ENCODE measurements around the gene RSRC1. TPM values are rescaled to one million over a fixed set of nuclear protein-coding genes. Genes with fewer than 3 reads are reported as not detected.
"Not testable (repeated sequence)": the region's sequence is repeated elsewhere in the genome, so short reads cannot be mapped to it uniquely, and the experiment has no call there.

The RSRC1 gene
- total RNA-seq, 4 donors from 2014 or later: 23.5 to 31.8 (median 26.6) TPM

DNA sequence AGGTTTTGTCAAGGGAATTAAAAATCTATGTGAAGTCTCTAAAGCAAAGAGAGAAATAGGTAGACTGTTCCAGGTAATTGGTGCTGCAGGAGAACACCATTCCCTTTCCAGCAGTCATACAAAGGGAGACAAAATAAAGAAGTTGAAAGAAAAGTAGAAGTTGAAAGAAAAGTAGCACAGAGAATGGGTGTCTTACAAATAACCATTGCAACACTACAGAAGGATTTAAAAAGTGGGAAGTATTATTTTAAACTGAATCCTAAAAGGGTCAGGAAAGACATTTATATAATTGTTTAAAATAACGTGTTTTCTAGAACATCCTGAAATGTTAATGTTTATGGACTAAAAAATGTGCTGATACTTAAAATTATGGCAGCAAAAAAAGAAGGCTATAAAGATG lies 223.8 kb downstream of the RSRC1 start:
- H3K4me3 ChIP-seq (ENCODE audit: low read depth, poor library complexity, severe bottlenecking): no peak overlapping the region
- no peak for TF ChIP-seq POLR2A (IDR thresholded peaks at IDR 0.05)
- no peak for TF ChIP-seq CTCF (IDR thresholded peaks at IDR 0.05)
- intact Hi-C loops (cut with DNase I; ENCODE audit: low total_unique reads): no loop called here
- no peak for DNase-seq (ENCODE audit: low spot score in 2 of 2)
- WGBS, 2 donors: 83 to 85% methylated on average over 1 of the region's 1 CpG

GRCh38 chr3:158337110-158337509 lies 227.2 kb downstream of the RSRC1 start:
- WGBS, 2 donors: 77 to 89% methylated on average over 7 of the region's 7 CpGs
- DNase-seq (ENCODE audit: low spot score in 2 of 2): peak in 1 of 2 donors; percentile 17

DNA sequence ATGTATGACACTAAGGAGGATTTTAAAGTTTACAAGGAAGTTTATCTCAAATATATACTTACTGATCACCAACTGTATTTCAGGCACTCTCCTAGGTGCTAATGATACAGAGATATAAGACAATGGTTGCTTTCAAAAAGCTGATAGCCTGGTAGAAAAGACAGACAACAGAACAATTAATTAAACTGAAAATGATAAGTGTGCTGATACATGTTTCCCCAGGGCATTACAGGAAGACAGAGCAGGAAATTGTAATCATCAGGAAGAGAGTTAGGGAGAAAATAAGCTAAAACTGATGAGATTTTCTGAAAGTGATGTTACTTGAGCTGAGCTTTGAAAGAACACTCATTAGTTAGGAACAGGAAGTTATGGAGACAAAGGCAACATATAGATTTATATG lies 229.7 kb downstream of the RSRC1 start:
- TF ChIP-seq CTCF (IDR thresholded peaks at IDR 0.05) (no peak), POLR2A (IDR thresholded peaks at IDR 0.05) (no peak)
- no peak overlapping the region for H3K4me3 ChIP-seq (ENCODE audit: low read depth, poor library complexity, severe bottlenecking)
- intact Hi-C loops (cut with DNase I; ENCODE audit: low total_unique reads): no loop called here
- no peak for DNase-seq (ENCODE audit: low spot score in 2 of 2)

More at GRCh38 chr3:158337110-158337509, 227.2 kb downstream of the RSRC1 start:
- intact Hi-C loops (cut with DNase I; ENCODE audit: low total_unique reads): no loop called here
- no peak overlapping the region for H3K4me3 ChIP-seq (ENCODE audit: low read depth, poor library complexity, severe bottlenecking)
- no peak for TF ChIP-seq CTCF (IDR thresholded peaks at IDR 0.05)

- intact Hi-C loops (cut with DNase I; ENCODE audit: low total_unique reads); DNase-seq (ENCODE audit: low spot score in 2 of 2): not testable (repeated sequence)
- WGBS, 2 donors: 96 to 100% methylated on average over 2 of the region's 2 CpGs
Measured at GRCh38 chr3:158340951-158341350, 231.1 kb downstream of the RSRC1 start.

DNA sequence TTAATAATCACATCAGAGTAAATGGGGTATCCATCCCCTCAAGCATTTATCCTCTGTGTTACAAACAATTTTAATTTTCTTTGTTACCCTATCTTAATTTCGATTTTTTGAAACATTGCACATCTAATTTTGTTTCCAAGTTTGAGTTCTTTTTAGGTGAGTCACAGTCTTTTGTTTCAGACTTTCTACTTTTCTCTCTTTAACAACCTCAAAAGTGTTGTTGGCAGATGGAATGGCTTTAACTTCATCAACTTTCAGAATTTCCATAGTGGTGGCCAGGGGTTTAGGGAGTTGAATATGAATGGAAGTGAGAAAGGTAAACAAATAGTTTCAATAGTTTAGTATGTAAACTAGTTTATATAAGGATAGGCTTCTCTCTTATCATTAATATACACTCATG lies 238.1 kb downstream of the RSRC1 start:
- intact Hi-C loops (cut with DNase I; ENCODE audit: low total_unique reads): no loop called here
- no peak overlapping the region for H3K4me3 ChIP-seq (ENCODE audit: low read depth, poor library complexity, severe bottlenecking)
- TF ChIP-seq POLR2A (IDR thresholded peaks at IDR 0.05) (no peak), CTCF (IDR thresholded peaks at IDR 0.05) (no peak)
- 41 to 51% methylated on average over 1 of the region's 1 CpG for WGBS, 2 donors
- DNase-seq (ENCODE audit: low spot score in 2 of 2): no peak

More at GRCh38 chr3:158340951-158341350, 231.1 kb downstream of the RSRC1 start:
- H3K4me3 ChIP-seq (ENCODE audit: low read depth, poor library complexity, severe bottlenecking): not testable (repeated sequence)

- intact Hi-C loops (cut with DNase I; ENCODE audit: low total_unique reads): no loop called here
- 95 to 96% methylated on average over 4 of the region's 4 CpGs for WGBS, 2 donors
- no peak overlapping the region for H3K4me3 ChIP-seq (ENCODE audit: low read depth, poor library complexity, severe bottlenecking)
- TF ChIP-seq POLR2A (IDR thresholded peaks at IDR 0.05) (no peak), CTCF (IDR thresholded peaks at IDR 0.05) (no peak)
- DNase-seq (ENCODE audit: low spot score in 2 of 2): no peak
Measured at GRCh38 chr3:158350971-158351370, 241.1 kb downstream of the RSRC1 start.
